NCI-H1436 (cell line): ENCODE data around the gene KCNIP1.

Experiments used
- DNase-seq: peaks from one replicate; lab custom pipeline; 2025; lab: John Stamatoyannopoulos, UW

KCNIP1 gene

DNA sequence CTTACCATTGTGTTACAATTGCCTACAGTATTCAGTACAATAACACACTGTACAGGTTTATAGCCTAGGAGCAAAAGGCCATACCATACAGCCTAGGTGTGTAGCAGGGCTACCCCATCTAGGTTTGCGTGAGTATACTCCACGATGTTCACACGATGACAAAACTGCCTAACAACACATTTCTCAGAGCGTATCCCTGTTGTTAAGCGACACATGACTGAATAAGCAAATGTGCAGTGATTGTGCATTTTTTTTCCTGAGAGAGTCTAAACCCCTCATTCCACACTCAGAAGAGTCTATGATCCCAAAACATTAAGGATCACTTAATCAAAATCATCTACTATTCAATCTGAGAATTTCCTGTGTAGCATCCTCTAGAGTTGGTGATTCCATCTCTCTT lies 211.3 kb downstream of the KCNIP1 start:
- DNase-seq: no peak

DNA sequence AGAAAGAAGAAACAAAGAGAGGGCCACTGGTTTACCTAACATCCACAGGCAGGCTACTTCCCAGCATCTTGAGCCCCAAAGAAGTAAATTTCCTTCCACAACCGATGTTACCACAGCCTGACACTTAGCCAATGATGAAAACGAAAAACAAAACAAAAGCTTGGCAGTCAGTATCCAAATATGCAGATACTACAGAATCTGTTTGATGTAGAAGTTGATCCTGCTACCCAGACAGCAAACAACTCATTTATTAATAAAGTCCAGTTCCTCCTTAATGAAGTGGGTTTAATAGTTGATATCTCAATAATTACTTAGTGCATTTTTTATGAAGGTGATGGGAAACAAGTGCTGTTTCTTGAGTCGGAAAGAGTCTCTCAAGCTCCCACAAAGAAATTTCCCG lies 212.6 kb downstream of the KCNIP1 start:
- no peak for DNase-seq

DNA sequence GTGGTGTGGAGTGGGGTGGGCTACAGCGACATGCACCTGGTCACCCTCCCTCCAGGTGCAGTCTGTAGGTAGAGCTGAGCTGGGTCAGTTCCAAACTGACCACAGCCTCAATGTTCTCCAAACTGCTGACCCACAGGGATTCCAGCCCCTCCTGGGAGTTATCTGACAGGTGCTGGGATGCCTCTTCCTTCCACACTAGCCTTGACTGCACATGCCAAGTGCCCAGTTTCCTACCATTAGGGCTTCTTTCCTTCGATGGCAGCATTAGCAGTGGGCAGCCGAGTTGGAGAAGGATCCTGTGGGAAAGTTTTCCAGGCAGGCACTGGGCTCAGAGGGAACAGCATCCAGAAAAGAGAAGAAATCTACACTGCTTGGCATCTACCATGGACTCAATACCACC lies 215.7 kb downstream of the KCNIP1 start:
- DNase-seq: no peak

DNA sequence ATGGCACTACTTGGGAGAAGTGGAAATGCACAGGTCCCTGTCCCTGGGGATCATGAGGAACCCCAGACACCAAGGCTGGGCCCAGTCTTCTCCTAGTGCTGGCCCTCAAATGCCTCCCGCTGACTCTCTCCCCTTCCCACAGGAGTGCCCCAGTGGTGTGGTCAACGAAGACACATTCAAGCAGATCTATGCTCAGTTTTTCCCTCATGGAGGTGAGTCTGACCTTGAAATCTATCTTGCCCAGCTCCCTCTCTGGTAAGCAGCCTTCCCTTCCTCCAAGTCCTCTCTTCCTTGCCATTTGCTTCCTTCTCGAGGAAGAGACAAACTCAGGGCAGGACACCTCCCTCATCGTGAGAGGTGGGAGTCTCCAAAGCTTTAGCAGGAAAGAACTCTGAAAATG lies 216.4 kb downstream of the KCNIP1 start:
- DNase-seq: no peak

DNA sequence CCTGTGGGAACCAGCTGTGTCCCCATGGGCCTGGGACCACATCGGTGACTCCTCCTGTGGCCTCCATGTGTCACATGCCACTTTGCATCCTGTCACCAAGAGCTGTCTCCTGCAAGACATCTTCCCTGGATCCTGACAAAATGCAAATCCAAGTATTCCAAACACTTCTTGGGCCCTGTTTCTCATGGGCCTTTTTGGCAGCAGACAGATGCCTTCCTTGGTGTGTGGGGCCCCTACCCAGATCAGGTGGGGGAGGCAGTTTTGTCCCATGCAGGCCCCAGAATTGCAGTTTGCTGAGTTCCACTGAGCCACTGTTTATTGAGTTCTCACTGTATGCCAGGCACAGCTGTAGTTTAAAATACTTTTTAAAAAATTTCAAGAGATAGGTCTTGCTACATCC lies 217.2 kb downstream of the KCNIP1 start:
- DNase-seq: no peak

DNA sequence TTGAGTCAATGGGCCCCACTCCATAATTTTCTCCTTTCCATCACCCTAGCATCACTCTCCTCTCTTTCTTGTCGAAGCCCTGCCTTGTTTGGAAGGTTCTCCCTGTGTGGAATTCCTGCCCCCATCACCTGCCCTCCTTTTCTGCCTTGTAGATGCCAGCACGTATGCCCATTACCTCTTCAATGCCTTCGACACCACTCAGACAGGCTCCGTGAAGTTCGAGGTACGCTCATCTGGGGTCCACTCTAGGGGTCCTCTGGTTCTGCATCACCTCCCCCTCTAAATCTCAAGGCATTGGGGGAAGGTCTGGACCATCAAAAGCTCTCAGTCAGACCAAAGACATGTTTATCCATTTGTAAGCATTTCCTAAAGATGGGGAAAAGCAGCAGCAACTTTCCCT lies 217.9 kb downstream of the KCNIP1 start:
- DNase-seq: no peak

DNA sequence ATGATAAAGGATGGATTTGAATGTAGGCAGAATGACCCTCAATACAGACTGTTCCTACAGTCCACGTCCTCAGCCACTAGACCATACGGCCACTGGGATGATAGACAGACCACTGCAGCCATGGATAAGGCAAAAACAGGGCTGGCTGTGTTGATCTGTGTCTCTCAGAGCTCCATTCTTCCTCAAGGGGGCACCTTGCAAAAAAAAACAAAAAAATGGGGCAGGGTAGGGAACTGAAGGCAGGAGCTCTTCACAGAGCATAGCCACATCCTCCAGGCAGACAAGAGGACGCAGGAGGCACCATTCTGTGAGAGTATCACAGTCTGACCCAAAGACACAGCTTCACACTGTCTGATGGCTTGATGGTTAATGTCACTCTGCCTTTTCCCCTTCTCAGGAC lies 218.5 kb downstream of the KCNIP1 start:
- DNase-seq: no peak

DNA sequence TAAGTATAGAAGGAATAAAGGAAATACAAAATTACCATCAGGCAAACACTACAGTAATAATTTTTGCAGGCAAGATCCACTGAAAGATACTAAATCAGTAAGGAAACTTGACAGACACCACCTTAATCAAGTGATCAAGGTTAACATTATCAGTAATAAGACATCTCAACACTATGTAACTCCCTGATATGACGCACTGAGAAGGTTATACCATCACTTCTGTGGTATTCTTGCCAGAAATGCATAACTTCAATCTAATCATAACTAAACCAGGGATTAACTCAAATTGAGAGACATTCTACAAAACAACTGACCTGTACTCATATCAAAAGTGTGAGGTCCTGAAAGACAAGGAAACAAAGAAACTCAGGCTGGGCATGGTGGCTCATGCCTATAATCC lies 227.2 kb downstream of the KCNIP1 start:
- DNase-seq: no peak

DNA sequence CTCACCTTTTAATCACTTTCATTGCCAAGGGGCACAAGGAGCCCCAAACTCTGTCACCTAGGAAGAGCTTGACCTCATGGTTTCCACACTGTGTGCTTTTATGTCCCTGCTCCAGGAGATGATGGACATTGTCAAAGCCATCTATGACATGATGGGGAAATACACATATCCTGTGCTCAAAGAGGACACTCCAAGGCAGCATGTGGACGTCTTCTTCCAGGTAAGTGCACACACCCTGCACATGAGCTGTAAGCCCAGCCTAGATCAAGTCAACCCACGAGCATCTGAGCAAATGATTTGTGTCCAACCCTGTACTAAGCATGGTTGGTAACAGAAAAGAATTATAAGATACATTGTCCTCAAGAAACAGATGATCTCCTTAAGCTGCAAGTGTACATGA lies 228.9 kb downstream of the KCNIP1 start:
- DNase-seq: no peak

DNA sequence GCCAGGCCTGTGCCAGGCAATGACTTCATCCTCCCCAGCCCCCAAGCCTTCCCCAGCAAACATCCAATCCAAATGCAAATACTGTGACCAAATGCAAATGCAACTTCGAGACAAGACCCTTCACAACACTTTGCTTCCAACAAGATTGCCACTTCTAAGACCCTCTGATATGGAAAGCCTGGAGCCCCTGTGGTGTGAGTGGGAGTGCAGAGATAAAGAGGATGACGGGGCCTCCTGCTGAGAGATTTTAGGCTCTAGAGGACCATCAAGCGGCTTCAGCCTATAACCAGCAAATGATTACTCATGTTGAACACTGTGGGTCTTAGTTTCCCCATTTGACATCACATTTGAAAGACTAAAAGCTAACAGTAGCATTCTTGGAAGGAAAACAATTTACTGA lies 233.1 kb downstream of the KCNIP1 start:
- DNase-seq: no peak

DNA sequence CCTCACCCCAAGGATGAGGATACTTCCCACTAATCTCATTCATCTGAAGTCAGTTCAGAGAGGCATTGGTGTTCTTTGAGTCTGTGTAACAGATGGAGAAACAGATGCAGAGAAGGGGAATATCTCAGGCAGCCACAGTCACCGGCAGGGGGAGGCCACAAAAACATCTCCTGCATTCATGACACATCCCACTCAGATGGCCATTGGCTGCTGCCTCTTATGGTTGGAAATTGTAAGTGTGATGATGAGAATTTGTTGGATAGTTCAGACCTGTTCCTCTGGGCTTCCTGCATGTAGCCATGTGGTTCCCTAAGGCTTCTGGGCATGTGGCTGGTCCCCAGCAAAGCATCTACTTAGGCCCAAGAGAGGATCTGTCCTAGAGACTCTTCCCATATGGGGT lies 233.8 kb downstream of the KCNIP1 start:
- DNase-seq: no peak

DNA sequence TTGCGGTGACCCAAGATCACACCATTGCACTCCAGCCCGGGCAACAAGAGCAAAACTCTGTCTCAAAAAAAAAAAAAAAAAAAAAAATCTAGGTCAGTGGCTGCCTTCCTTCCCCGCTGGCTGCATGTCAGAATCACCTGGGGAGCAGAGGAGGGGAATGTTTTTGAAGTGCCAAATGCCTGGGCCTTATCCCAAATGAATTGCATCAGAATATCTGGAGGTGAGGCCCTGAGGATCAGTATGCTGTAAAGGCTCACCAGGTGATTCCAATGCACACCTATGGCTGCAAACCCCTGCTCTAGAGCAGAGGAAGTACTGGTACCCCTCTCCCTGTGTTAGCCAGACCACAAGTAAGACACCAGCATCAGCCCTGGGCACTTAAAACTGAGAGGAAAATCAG lies 235.0 kb downstream of the KCNIP1 start:
- no peak for DNase-seq

DNA sequence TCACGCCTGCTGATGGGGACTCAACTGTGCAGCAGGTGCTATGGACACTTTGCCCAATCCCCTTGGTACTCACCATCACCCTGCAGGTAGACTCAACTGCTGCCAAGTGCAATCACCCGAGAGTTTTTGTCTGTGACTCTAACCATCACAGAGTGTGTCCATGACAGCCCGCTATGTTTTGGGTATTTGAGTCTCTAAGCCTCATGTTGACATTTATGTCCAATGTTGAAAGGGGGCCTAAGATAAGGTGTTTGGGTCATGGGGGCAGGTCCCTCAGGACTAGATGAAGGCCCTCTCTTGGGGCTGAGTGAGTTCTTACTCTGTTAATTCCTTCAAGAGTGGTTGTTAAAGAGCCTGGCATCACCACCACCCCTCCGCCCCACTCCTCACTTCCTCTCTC lies 235.6 kb downstream of the KCNIP1 start:
- no peak for DNase-seq

DNA sequence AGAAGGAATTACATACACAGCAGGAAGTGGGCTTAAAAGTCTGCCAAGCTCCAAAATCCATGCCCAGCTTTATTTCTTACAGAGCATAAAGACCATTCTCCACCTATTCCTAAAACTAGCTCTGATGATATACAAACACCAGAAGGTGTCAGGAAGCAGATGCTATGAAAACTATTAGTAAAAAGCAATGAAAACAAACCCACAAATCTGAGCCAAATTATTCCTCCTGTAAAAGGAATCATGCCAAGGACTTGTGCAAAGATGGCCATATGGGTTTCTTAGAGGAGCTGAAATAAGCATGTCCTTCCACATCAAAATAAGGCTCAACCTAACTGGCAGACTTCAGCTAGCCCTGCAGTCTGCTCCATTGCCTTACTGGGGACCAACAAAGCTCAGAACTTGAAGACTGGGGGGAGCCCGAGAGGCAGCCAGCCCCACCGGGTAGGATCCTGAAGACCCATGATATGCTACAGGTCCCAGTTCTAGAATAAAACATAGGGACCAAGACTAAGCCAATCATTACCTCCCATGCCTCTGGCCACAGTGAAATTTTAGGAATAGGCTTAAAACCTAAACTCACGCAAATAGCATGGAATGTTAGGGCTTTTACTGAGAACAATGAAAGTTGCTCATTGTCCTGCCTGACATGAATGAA lies 236.9 kb downstream of the KCNIP1 start:
- no peak for DNase-seq

DNA sequence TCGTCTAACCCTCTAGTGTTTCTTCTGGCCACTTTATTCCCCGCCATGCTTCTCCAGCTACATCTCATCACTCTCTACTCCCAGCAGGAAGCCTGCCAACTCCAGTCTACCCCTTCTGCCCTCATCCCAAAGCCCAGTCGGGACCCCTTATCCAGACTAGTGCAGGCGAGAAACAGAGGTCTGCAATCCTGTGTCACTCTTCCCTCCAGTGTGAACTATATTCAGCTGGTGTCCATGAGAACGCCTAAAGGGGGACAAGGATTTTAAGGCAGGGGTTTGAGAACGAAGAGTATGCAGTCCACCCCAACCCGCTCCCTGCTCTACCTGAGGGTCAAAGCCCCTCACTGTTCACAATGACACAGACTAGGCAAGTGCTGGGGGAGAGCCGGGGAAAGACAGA lies 238.0 kb downstream of the KCNIP1 start:
- DNase-seq: no peak

DNA sequence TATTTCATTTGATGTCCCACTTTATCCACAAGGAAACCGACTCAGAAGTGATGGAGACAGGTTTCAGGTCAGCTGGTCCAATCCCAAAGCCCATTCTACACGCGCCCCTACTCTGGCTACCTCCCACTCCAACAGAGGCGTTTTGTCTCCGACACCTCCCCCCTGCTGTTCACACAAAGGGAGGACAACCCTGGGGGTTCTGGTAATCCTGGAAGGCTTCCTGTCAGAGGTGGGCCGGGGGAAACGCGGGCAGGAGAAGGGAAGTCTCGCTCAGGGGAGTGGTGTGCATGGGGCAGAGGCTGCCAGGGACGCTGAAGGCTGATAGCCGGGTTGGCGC lies 240.0 kb downstream of the KCNIP1 start:
- DNase-seq: no peak

DNA sequence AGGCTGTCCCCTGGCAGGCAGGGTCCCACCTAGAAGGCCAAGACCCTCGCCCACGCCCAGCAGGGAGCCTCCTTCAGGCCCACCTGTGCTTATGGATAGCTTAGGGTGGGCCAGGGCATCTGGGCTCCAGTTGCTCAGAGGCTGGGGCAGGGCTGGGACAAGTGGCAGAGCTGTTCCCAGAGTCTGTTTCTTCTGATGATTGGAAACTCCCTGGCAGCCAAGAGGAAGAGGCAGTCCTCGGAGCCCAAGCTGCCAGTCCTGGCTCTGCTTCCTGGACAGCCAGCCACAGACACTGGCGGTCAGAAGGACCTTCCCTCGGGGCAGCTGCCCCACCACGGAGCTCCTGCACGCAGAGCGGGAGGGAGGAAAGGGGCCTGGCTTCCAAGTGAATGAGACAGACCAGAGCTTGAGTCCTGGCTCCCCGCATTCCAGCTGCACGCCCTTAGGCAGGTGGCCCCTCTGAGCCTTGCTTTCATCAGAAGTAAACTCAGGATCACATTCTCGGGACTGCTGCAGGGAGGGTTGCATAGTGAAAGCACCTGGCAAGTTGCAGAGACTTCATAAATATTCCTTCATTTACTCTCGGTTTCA lies 241.8 kb downstream of the KCNIP1 start:
- no peak for DNase-seq

DNA sequence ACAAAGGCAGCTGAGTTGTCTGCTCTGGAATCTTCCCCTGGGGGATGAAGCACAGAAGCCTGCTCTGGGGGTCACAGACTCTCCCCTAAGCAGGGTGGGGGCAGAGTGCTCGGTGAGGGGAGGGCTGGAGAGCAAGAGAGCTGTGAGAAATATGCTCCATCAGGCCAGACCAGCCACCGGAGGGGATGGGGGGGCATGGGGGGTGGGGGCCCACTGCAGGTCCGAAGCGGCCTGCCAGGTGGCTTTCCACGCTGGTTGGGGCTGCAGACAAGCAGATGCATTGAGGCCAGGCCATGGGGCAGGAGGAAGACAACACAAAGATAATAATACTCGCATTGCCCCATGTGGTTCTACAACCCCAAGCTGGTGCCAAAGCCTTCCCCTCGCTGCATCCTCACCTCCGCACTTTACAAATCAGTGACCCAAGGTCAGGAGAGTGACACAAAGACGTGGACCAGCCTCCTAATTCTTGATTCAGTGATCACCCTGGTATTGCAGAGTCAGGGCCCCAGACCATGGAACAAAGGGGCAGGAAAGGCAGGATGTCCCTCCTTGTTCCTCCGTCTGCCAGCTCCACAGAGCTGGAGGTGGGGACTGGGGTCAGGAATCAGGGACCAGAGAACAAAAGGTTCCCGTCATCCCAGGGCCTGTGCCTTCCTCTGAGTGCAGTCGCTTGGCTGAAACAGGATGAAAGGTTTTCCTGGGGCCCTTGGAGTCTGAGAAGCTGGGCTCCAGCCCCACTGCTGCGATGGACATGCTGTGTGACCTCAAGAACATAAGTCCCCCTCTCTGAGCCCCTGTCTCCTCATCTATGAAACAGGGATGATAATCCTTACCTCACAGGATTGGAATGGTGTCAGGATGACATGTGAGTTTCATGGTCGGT lies 242.5 kb downstream of the KCNIP1 start:
- DNase-seq: no peak

DNA sequence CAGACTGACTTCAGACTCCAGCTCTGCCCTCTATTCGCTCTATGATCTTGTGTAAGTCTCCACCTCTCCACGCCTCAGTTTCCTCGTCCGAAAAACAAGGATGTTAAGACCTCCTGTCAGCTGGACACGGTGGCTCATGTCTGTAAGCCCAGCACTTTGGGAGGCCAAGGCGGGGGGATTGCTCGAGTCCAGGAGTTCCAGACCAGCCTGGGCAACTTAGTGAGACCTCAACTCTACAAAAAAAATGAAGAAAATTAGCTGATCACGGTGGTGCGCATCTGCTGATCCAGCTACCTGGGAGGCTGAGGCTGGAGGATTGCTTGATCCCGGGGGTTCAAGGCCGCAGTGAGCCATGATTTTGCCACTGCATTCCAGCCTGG lies 243.1 kb downstream of the KCNIP1 start:
- no peak for DNase-seq

DNA sequence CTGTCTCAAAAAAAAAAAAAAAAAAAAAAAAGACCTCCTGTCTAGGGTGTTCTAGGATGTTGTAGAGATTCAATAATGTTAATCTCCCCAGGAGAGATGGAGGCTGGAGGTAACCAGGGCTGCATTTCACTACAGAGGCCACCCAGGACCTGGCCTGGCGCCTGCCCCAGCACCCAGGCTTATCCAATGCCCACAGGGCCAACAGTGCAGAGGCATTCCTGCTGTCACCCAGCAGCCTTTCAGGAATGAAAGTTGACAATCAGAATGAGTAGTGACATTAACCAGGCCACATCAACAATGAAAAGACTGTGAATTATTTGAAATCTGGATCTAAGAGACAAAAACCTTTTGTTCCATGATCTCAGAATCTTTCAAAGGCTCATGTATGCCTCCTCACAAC lies 243.5 kb downstream of the KCNIP1 start:
- no peak for DNase-seq

DNA sequence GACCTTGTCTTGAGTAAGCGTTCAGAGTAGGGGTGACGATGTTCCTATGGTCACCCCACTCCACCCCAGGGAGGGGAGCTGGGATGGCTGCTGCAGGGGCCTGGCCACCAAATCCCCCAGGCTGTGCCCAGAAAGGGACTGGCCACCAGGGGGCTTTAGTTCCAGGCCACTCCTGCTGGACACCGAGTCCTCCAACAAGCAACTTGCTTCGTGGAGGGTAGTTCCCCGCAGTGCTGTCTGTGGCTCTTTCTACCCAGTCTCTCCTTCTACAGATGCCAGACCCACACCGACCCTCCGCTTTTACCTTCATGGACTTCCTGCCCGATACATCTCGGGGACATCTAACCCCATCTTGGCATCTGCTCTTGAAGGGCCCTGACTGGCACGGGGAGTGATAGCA lies 244.0 kb downstream of the KCNIP1 start:
- DNase-seq: no peak

DNA sequence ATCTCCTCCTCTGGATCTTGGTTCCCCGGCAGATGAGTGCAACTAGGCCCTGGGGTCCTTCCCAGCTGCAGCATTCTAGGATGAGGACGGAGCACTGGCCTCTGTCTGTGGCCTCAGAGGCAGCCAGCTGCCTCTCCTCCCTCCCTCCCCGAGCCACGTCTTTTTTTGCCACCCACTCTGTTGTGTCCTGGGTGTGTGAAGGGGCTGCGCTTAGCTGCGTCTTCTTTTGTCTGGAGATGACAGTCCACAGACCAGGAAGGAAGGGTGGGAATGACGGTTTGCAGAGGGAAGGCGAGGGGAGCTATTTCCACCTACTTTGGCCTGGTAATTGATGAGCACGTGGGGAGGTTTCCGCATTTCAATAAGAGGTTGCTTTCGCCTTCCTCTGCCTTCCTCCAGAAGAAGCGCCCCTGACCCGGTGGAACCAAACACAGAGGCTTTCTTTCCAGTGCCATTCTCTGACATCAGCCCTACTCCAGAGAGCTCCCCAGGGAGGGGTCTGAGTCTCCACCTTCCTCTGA lies 245.2 kb downstream of the KCNIP1 start:
- no peak for DNase-seq

DNA sequence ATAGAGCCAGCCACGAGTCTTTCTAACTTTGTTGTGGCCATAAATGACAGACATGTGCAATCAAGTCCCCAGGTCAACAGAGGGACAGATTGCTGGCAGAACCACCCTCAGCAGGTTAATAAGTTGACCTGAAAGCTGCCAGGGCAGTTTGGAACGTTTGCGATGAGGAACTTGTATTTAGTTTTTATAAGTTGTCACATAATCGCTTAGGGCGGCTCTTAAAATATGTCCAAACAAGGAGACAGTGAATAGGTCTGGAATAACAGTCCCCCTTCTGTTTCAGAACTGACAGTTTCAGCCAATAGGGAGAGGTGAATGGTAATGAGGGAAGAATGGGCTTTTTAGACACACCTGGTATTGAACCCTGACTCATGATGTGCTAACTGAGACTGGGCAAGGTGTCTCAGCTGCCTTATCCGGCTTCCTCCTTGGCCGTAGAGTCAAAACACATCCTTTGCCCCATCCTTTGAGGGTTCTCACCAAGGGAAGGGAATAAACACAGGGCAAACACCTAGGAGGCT lies 246.2 kb downstream of the KCNIP1 start:
- DNase-seq: no peak
